Measurements from ENCODE around the gene RPS24. TPM values are rescaled to one million over a fixed set of nuclear protein-coding genes. Genes with fewer than 3 reads are reported as not detected.

Gene RPS24
- total and polyA plus RNA-seq, 2 of the 8 experiments (the other 6 are each of a cell fraction or from before 2014, with no cell fraction given) = 2,128 to 3,943 TPM

DNA sequence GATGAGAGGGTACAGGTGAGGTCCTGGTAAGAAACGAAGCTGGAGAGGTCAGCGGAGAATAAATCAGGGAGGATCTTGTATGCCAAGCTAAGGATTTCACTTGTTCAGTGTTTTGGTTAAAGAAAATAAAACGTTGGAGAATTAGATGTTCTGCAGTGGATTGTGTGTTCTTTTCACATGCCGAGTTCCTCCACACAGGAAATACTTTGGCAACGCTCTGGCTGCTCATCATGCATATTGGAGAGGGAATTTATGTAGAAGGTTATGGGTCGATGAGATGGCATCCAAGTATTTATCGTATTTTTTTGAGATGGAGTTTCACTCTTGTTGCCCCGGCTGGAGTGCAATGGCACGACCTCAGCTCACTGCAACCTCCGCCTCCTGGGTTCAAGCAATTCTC, 11.0 kb downstream of the RPS24 start:
- H4K20me1 ChIP-seq (replicated peaks in 1 of 2; ENCODE audit: control insufficient read depth in 1 of 2, insufficient read depth in 2 of 2, low read length in 2 of 2) = peaks cover 10 to 27% of the 10 kb centered on the region in 2 experiments
- no peak overlapping the region for H2AFZ ChIP-seq (ENCODE audit: low read length)
- H3K27me3 ChIP-seq (replicated peaks in 1 of 4; ENCODE audit: control insufficient read depth in 3 of 4, extremely low read depth in 1 of 4, insufficient read depth in 3 of 4, low read length in 3 of 4) = no peaks in the 10 kb centered on the region; a peak in 1 of 7 replicates
- H3K56ac ChIP-seq (replicated peaks; ENCODE audit: insufficient read length, low read depth, low read length) = no peak overlapping the region
- H3K9me3 ChIP-seq (ENCODE audit: insufficient read depth in 2 of 2, low read depth in 1 of 2, low read length in 1 of 2) = no peaks in the 10 kb centered on the region
- H4K91ac ChIP-seq (replicated peaks; ENCODE audit: insufficient read length, low read length) = no peak overlapping the region
- H3K18ac ChIP-seq (ENCODE audit: extremely low read depth, low read length) = no peak overlapping the region
- H3K36me3 ChIP-seq (ENCODE audit: control insufficient read depth in 2 of 4, insufficient read depth in 4 of 4, low read length in 3 of 4) = peaks cover 15 to 34% (median 27%) of the 10 kb centered on the region in 4 experiments
- 75% methylated on average over 10 of the region's 10 CpGs; no CpG with 5 or more reads in 1 of the 2 experiments for WGBS, 2 experiments (ENCODE audit: extremely low coverage in 1 of 2, insufficient coverage in 1 of 2, insufficient read length in 1 of 2, insufficient replicate concordance in 2 of 2, low coverage in 1 of 2, low lambda C conversion rate in 2 of 2, missing lambda C conversion rate in 1 of 2)
- no peak overlapping the region; the same call in 1 of the 2 replicates for H2BK5ac ChIP-seq (ENCODE audit: low read depth, low read length)
- CTCF ChIA-PET (ENCODE audit: partially characterized antibody) = interaction anchor here (1.1 to 5.3 kb wide), 3 partner anchors 117 to 258 kb away, joined by 3 to 80 read pairs (median 23); no protein-coding TSS in a partner anchor
- H2AK5ac ChIP-seq (ENCODE audit: low read depth, low read length) = no peak overlapping the region
- no peak overlapping the region for H3K4ac ChIP-seq (replicated peaks; ENCODE audit: insufficient read length, low read depth, low read length)
- H3K4me1 ChIP-seq (replicated peaks in 1 of 4; ENCODE audit: control insufficient read depth in 3 of 4, insufficient read depth in 4 of 4, low read length in 3 of 4) = peaks cover 4 to 11% (median 7%) of the 10 kb centered on the region in 4 experiments
- 0 out of 2 replicates have a peak, but pooled peaks cover 9% of the 10 kb centered on the region for H3K79me1 ChIP-seq (ENCODE audit: low read depth, low read length)
- H4K5ac ChIP-seq (ENCODE audit: insufficient read length, low read depth, low read length) = no peak overlapping the region
- 0 out of 2 replicates have a peak overlapping the region, but pooled peaks have one; percentile 16 for H3K27ac ChIP-seq (ENCODE audit: low read depth, low read length)
- H2BK15ac ChIP-seq (ENCODE audit: low read length) = no peak overlapping the region
- no peak overlapping the region for H2BK120ac ChIP-seq (replicated peaks; ENCODE audit: low read depth, low read length)
- peaks cover 0 to 18% of the 10 kb centered on the region in 2 experiments; a peak in 2 of 4 replicates for H3K79me2 ChIP-seq (ENCODE audit: control insufficient read depth in 1 of 2, insufficient read depth in 2 of 2, low read length in 2 of 2)
- no peak overlapping the region for H3K4me2 ChIP-seq (ENCODE audit: insufficient read depth in 1 of 2, low read depth in 2 of 2, low read length in 2 of 2)
- H3K23ac ChIP-seq (ENCODE audit: insufficient read length) = no peak overlapping the region
- H2BK12ac ChIP-seq (ENCODE audit: low read depth, low read length) = no peak overlapping the region
- H3K9ac ChIP-seq (replicated peaks in 1 of 4; ENCODE audit: extremely low read depth in 1 of 4, low read depth in 3 of 4, low read length in 3 of 4) = no peak overlapping the region
- H3K4me3 ChIP-seq (ENCODE audit: extremely low read depth in 1 of 4, insufficient read depth in 2 of 4, low read depth in 3 of 4, low read length in 4 of 4) = no peak overlapping the region
- POLR2A ChIA-PET (ENCODE audit: partially characterized antibody) = interaction anchor here (0.7 to 4.1 kb wide), 4 partner anchors 8 to 70 kb away, joined by 3 to 38 read pairs (median 10); partner anchors contain the start of gene RPS24
- no peak overlapping the region for H3K14ac ChIP-seq (ENCODE audit: insufficient read length)
- H2BK20ac ChIP-seq (ENCODE audit: low read length) = no peak overlapping the region
- FAIRE-seq = no peak
- no peak for TF ChIP-seq BRCA1 (IDR thresholded peaks at IDR 0.05; ENCODE audit: low read depth, low read length)
- no peak for TF ChIP-seq NANOG (IDR thresholded peaks at IDR 0.05; ENCODE audit: insufficient read depth, low read depth, low read length, poor library complexity, severe bottlenecking)
- no peak for TF ChIP-seq NRF1 (IDR thresholded peaks at IDR 0.05; ENCODE audit: low read depth, low read length)
- TF ChIP-seq HDAC6 (IDR thresholded peaks at IDR 0.05; ENCODE audit: low read depth, low read length) = no peak
- no peak for TF ChIP-seq SIX5 (IDR thresholded peaks at IDR 0.05; ENCODE audit: low read depth, low read length)
- TF ChIP-seq SP2 (IDR thresholded peaks at IDR 0.05; ENCODE audit: low read length) = no peak
- no peak for TF ChIP-seq SRF (IDR thresholded peaks at IDR 0.05; ENCODE audit: low read depth, low read length)
- no peak for TF ChIP-seq BCL11A (IDR thresholded peaks at IDR 0.05; ENCODE audit: low read depth in 2 of 2, low read length in 2 of 2)
- no peak for TF ChIP-seq GABPA (IDR thresholded peaks at IDR 0.05; ENCODE audit: borderline replicate concordance, insufficient read depth, low read length)
- no peak for DNase-seq (ENCODE audit: low read depth in 1 of 2, low spot score in 2 of 2)
- no peak overlapping the region for H4K8ac ChIP-seq (ENCODE audit: extremely low read depth, insufficient read depth, low read length)
- H3K23me2 ChIP-seq (ENCODE audit: low read depth, low read length) = no peaks in the 10 kb centered on the region; the same call in 1 of the 2 replicates
